Activated CD4-positive, alpha-beta memory T cell treated with anti-CD3 and anti-CD28 coated beads, Interleukin-2, amount 10 ng/mL, durations not matched to agents 7 days and 5 days (primary cell): ENCODE results near the gene ADAM12. TPM values are rescaled to one million over a fixed set of nuclear protein-coding genes. Genes with fewer than 3 reads are reported as not detected.
"Not testable (repeated sequence)": the region's sequence is repeated elsewhere in the genome, so short reads cannot be mapped to it uniquely, and the experiment has no call there.

Experiments
- CTCF ChIA-PET: fragments of 350-600 bp; sonication (Branson Sonifier 250); formaldehyde crosslinking; loops from one replicate; lab custom pipeline; 2021; ENCODE audit warnings: antibody characterized with exemption, inconsistent platforms; lab: Charles Lee
- POLR2A ChIA-PET: fragments of 350-600 bp; sonication (Branson Sonifier 250); formaldehyde crosslinking; loops from one replicate; lab custom pipeline; 2021; ENCODE audit warnings: antibody characterized with exemption; lab: Charles Lee
- DNase-seq: peaks from one replicate; pipeline ENCODE4 v3.0.0-alpha.2; 2020
- H3K27ac Mint-ChIP-seq: one replicate; pipeline ENCODE4 v1.8.0; 2021; ENCODE audit warnings: mild to moderate bottlenecking, mixed read lengths
- H3K27me3 Mint-ChIP-seq: one replicate; pipeline ENCODE4 v1.8.0; 2021; ENCODE audit warnings: mixed read lengths
- H3K36me3 Mint-ChIP-seq: one replicate; pipeline ENCODE4 v1.8.0; 2021; ENCODE audit warnings: low read depth, mixed read lengths
- H3K4me1 Mint-ChIP-seq: one replicate; pipeline ENCODE4 v1.8.0; 2021; ENCODE audit warnings: mixed read lengths
- H3K4me3 Mint-ChIP-seq: one replicate; pipeline ENCODE4 v1.8.0; 2021; ENCODE audit warnings: mild to moderate bottlenecking, mixed read lengths
- H3K9me3 Mint-ChIP-seq: one replicate; pipeline ENCODE4 v1.8.0; 2021; ENCODE audit warnings: mixed read lengths
- total RNA-seq, 2 experiments: library from RNA; stranded (reverse); gene quantifications; one replicate each; pipeline ENCODE4 v1.2.3, GENCODE V29; 2021

Gene ADAM12
- total RNA-seq, 2 experiments from 2014 or later: 1.2 to 1.3 TPM

GRCh38 chr10:125982260-125982948, 405.9 kb downstream of the ADAM12 start:
- no peaks in the 10 kb centered on the region for H3K9me3 Mint-ChIP-seq
- no peak overlapping the region for H3K4me3 Mint-ChIP-seq
- no peaks in the 10 kb centered on the region for H3K4me1 Mint-ChIP-seq
- no peaks in the 10 kb centered on the region for H3K27me3 Mint-ChIP-seq
- no peaks in the 10 kb centered on the region for H3K36me3 Mint-ChIP-seq
- POLR2A ChIA-PET: no interaction called here
- no peak for DNase-seq
- no peak overlapping the region for H3K27ac Mint-ChIP-seq
- CTCF ChIA-PET: interaction anchor here (0.6 to 2.2 kb wide), 5 partner anchors 11 to 521 kb away, joined by 3 to 8 read pairs (median 3); no protein-coding TSS in a partner anchor

GRCh38 chr10:125980521-125981035, 407.7 kb downstream of the ADAM12 start:
- H3K9me3 Mint-ChIP-seq: no peaks in the 10 kb centered on the region
- no peak overlapping the region for H3K4me3 Mint-ChIP-seq
- POLR2A ChIA-PET: no interaction called here

GRCh38 chr10:125979976-125980375, 408.3 kb downstream of the ADAM12 start:
- no peak for DNase-seq
- Mint-ChIP-seq H3K27me3 (no peaks in the 10 kb centered on the region), H3K9me3 (no peaks in the 10 kb centered on the region), H3K4me3 (no peak overlapping the region), H3K27ac (no peak overlapping the region), H3K36me3 (no peaks in the 10 kb centered on the region), H3K4me1 (no peaks in the 10 kb centered on the region)
- CTCF ChIA-PET: interaction anchor here (1.1 to 1.2 kb wide), 2 partner anchors 16 to 524 kb away, joined by 3 read pairs; no protein-coding TSS in a partner anchor
- POLR2A ChIA-PET: no interaction called here

More at GRCh38 chr10:125980521-125981035, 407.7 kb downstream of the ADAM12 start:
- no peaks in the 10 kb centered on the region for H3K27me3 Mint-ChIP-seq
- no peak for DNase-seq
- CTCF ChIA-PET: interaction anchor here (1.1 to 2.2 kb wide), 3 partner anchors 15 to 523 kb away, joined by 3 to 8 read pairs (median 3); no protein-coding TSS in a partner anchor
- no peaks in the 10 kb centered on the region for H3K36me3 Mint-ChIP-seq
- no peaks in the 10 kb centered on the region for H3K4me1 Mint-ChIP-seq
- no peak overlapping the region for H3K27ac Mint-ChIP-seq

GRCh38 chr10:125976960-125977605, 411.2 kb downstream of the ADAM12 start:
- POLR2A ChIA-PET: no interaction called here

GRCh38 chr10:125970077-125970630, 418.1 kb downstream of the ADAM12 start:
- H3K27ac Mint-ChIP-seq, H3K36me3 Mint-ChIP-seq, H3K27me3 Mint-ChIP-seq, H3K4me1 Mint-ChIP-seq, DNase-seq, POLR2A ChIA-PET, H3K9me3 Mint-ChIP-seq, H3K4me3 Mint-ChIP-seq, CTCF ChIA-PET: not testable (repeated sequence)

More at GRCh38 chr10:125976960-125977605, 411.2 kb downstream of the ADAM12 start:
- Mint-ChIP-seq H3K4me3 (no peak overlapping the region), H3K4me1 (no peaks in the 10 kb centered on the region), H3K9me3 (no peaks in the 10 kb centered on the region), H3K36me3 (no peaks in the 10 kb centered on the region), H3K27ac (no peak overlapping the region), H3K27me3 (no peaks in the 10 kb centered on the region)
- no peak for DNase-seq
- CTCF ChIA-PET: interaction anchor here (1.2 kb wide), 1 partner anchor 10 kb away, joined by 3 read pairs; no protein-coding TSS in a partner anchor

DNA sequence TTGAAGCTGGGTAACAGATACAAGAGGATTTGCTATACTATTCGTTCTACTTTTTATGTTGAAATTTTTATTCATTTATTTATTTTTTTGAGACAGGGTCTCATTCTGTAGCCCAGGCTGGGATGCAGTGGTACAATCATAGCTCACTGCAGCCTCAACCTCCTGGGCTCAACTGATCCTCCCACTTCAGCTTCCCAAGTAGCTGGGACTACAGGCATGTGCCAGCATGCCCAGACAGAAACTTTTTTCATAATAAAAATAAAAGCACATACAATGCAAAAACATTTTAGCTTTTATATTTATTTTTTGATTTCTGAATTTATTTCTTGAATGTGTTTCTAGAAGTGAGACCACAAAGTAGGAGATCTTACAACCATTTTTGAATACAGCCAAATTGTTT, 420.7 kb downstream of the ADAM12 start:
- H3K36me3 Mint-ChIP-seq: no peaks in the 10 kb centered on the region
- no peak for DNase-seq
- no peak overlapping the region for H3K4me3 Mint-ChIP-seq
- H3K27me3 Mint-ChIP-seq: peaks cover 2% of the 10 kb centered on the region
- ChIA-PET CTCF (interaction anchor here (1.5 kb wide), 1 partner anchor 10 kb away, joined by 3 read pairs; no protein-coding TSS in a partner anchor), POLR2A (no interaction called here)
- no peaks in the 10 kb centered on the region for H3K9me3 Mint-ChIP-seq
- H3K4me1 Mint-ChIP-seq: no peaks in the 10 kb centered on the region
- H3K27ac Mint-ChIP-seq: no peak overlapping the region

DNA sequence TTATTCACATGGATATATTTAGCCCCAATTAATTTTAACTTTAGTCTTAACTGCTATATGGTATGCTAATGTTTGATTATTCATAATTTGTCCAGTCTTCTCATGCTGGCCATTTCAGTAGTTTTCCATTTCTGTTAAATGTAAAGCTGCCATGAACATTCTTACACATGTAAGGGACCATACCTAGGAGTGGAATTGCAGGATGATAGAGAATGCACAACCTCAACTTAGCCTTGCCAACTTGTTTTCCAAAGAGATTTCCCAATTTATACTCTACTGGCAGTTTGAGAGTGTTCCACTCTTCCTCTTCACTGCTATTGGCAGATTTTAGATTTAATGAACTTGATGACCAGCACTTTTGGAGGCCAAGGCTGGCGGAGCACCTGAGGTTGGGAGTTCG, 423.7 kb downstream of the ADAM12 start:
- ChIA-PET POLR2A (no interaction called here), CTCF (no interaction called here)
- Mint-ChIP-seq H3K36me3 (no peaks in the 10 kb centered on the region), H3K9me3 (no peaks in the 10 kb centered on the region), H3K27me3 (peaks cover 2% of the 10 kb centered on the region), H3K4me1 (no peaks in the 10 kb centered on the region), H3K4me3 (no peak overlapping the region), H3K27ac (no peak overlapping the region)
- DNase-seq: no peak
